ENCODE results near the gene TMPRSS13. TPM values are rescaled to one million over a fixed set of nuclear protein-coding genes. Genes with fewer than 3 reads are reported as not detected.

TMPRSS13 gene
- polyA plus RNA-seq, 1 donor from 2014 or later: not detected

- H4K20me1 ChIP-seq (ENCODE audit: insufficient read depth): no peaks in the 10 kb centered on the region
- no peaks in the 10 kb centered on the region for H3K36me3 ChIP-seq (ENCODE audit: insufficient read depth, low read length)
- TF ChIP-seq REST (IDR thresholded peaks at IDR 0.05; ENCODE audit: borderline replicate concordance) (no peak), POLR2AphosphoS5 (IDR thresholded peaks at IDR 0.05) (no peak), EZH2 (IDR thresholded peaks at IDR 0.05; ENCODE audit: borderline replicate concordance, insufficient read depth, low read length, poor library complexity, severe bottlenecking) (no peak), RAD21 (conservative IDR thresholded peaks at IDR 0.05) (no peak), EP300 (conservative IDR thresholded peaks at IDR 0.05; ENCODE audit: poor library complexity, severe bottlenecking) (no peak), SMC3 (conservative IDR thresholded peaks at IDR 0.05; ENCODE audit: poor library complexity) (no peak), CTCF (IDR thresholded peaks at IDR 0.05; ENCODE audit: poor library complexity, severe bottlenecking) (no peak), TAF1 (IDR thresholded peaks at IDR 0.05; ENCODE audit: low read depth) (no peak), MXI1 (conservative IDR thresholded peaks at IDR 0.05; ENCODE audit: poor library complexity, severe bottlenecking) (no peak)
Measured at GRCh38 chr11:117900121-117900648, 29.0 kb downstream of the TMPRSS13 start.

GRCh38 chr11:117898059-117898458 lies 31.1 kb downstream of the TMPRSS13 start:
- no peak overlapping the region for H3K27ac ChIP-seq (ENCODE audit: low read length)

More at GRCh38 chr11:117900121-117900648, 29.0 kb downstream of the TMPRSS13 start:
- Histone ChIP-seq H3K9me2 (ENCODE audit: insufficient read depth, low read length) (no peaks in the 10 kb centered on the region), H3K4me3 (ENCODE audit: low read length) (no peak overlapping the region), H2AFZ (ENCODE audit: low read depth, low read length) (no peak overlapping the region), H3K9me3 (ENCODE audit: low read length) (no peaks in the 10 kb centered on the region), H3K9ac (ENCODE audit: low read length) (no peak overlapping the region), H3K79me2 (replicated peaks; ENCODE audit: insufficient read depth, low read length) (no peaks in the 10 kb centered on the region), H3K27ac (ENCODE audit: low read length) (no peak overlapping the region), H3K4me2 (ENCODE audit: low read length) (no peak overlapping the region), H3K27me3 (ENCODE audit: insufficient read depth, low read depth, low read length) (no peaks in the 10 kb centered on the region), H3F3A (ENCODE audit: insufficient read depth, low read length, poor library complexity, severe bottlenecking) (no peaks in the 10 kb centered on the region)

More at GRCh38 chr11:117898059-117898458, 31.1 kb downstream of the TMPRSS13 start:
- Histone ChIP-seq H3K27me3 (ENCODE audit: insufficient read depth, low read depth, low read length) (no peaks in the 10 kb centered on the region), H2AFZ (ENCODE audit: low read depth, low read length) (no peak overlapping the region), H3K4me2 (ENCODE audit: low read length) (no peak overlapping the region), H3K79me2 (replicated peaks; ENCODE audit: insufficient read depth, low read length) (no peaks in the 10 kb centered on the region), H3K9me3 (ENCODE audit: low read length) (no peaks in the 10 kb centered on the region), H3K9me2 (ENCODE audit: insufficient read depth, low read length) (no peaks in the 10 kb centered on the region), H4K20me1 (ENCODE audit: insufficient read depth) (no peaks in the 10 kb centered on the region), H3K36me3 (ENCODE audit: insufficient read depth, low read length) (no peaks in the 10 kb centered on the region), H3K4me3 (ENCODE audit: low read length) (no peak overlapping the region), H3K9ac (ENCODE audit: low read length) (no peak overlapping the region), H3F3A (ENCODE audit: insufficient read depth, low read length, poor library complexity, severe bottlenecking) (no peaks in the 10 kb centered on the region)
- no peak for TF ChIP-seq REST (IDR thresholded peaks at IDR 0.05; ENCODE audit: borderline replicate concordance)
- no peak for TF ChIP-seq EP300 (conservative IDR thresholded peaks at IDR 0.05; ENCODE audit: poor library complexity, severe bottlenecking)
- no peak for TF ChIP-seq CTCF (IDR thresholded peaks at IDR 0.05; ENCODE audit: poor library complexity, severe bottlenecking)
- TF ChIP-seq RAD21 (conservative IDR thresholded peaks at IDR 0.05): no peak
- TF ChIP-seq MXI1 (conservative IDR thresholded peaks at IDR 0.05; ENCODE audit: poor library complexity, severe bottlenecking): no peak
- no peak for TF ChIP-seq SMC3 (conservative IDR thresholded peaks at IDR 0.05; ENCODE audit: poor library complexity)

Data from neural cell (in vitro differentiated cells).